H1 (cell line): ENCODE results near the gene HOMER3. TPM values are rescaled to one million over a fixed set of nuclear protein-coding genes. Genes with fewer than 3 reads are reported as not detected.

Source experiments
- CTCF ChIA-PET: fragments of 300-600 bp; sonication (Branson Sonifier 250); formaldehyde crosslinking; loops from one replicate; lab custom pipeline; 2021; ENCODE audit not compliant: partially characterized antibody; lab: Charles Lee
- POLR2A ChIA-PET: fragments of 300-600 bp; sonication (Branson Sonifier 250); formaldehyde crosslinking; loops from one replicate; lab custom pipeline; 2021; ENCODE audit warnings: inconsistent platforms; ENCODE audit not compliant: partially characterized antibody; lab: Charles Lee
- DNase-seq, 2 experiments: peaks; one replicate each; pipeline versions ENCODE4 v3.0.0 to v3.0.0-alpha.2; 2010 to 2022; ENCODE audit warnings: low spot score in 2 of 2, low read depth in 1 of 2, mixed read lengths in 1 of 2
- FAIRE-seq: peaks from 2 replicates; lab custom pipeline; 2011; peaks lifted over from hg19 to GRCh38; lab: Jason Lieb, UNC
- H2AFZ ChIP-seq: 2 replicates; pipeline ENCODE4 v1.8.1; 2012; ENCODE audit warnings: low read length, inconsistent platforms
- H2AK5ac ChIP-seq: 2 replicates; pipeline ENCODE4 v1.6.1; 2013; ENCODE audit warnings: low read depth, low read length
- H2BK120ac ChIP-seq: replicated peaks from 2 replicates; pipeline ENCODE3; 2013; ENCODE audit warnings: low read depth, low read length, inconsistent platforms
- H2BK12ac ChIP-seq: 2 replicates; pipeline ENCODE4 v1.6.1; 2013; ENCODE audit warnings: low read depth, low read length
- H2BK15ac ChIP-seq: 2 replicates; pipeline ENCODE4 v1.6.1; 2013; ENCODE audit warnings: low read length
- H2BK20ac ChIP-seq: 2 replicates; pipeline ENCODE4 v1.6.1; 2013; ENCODE audit warnings: low read length
- H2BK5ac ChIP-seq: 2 replicates; pipeline ENCODE4 v1.6.1; 2013; ENCODE audit warnings: low read depth, low read length
- H3K14ac ChIP-seq: 2 replicates; pipeline ENCODE4 v1.6.1; 2013; ENCODE audit warnings: inconsistent platforms; ENCODE audit not compliant: insufficient read length
- H3K18ac ChIP-seq: 2 replicates; pipeline ENCODE4 v1.6.1; 2013; ENCODE audit warnings: low read length; ENCODE audit errors: extremely low read depth
- H3K23ac ChIP-seq: 2 replicates; pipeline ENCODE4 v1.6.1; 2013; ENCODE audit warnings: inconsistent platforms; ENCODE audit not compliant: insufficient read length
- H3K23me2 ChIP-seq: 2 replicates; pipeline ENCODE4 v1.6.1; 2013; ENCODE audit warnings: low read depth, low read length
- H3K27ac ChIP-seq: 2 replicates; pipeline ENCODE4 v1.6.1; 2011; ENCODE audit warnings: low read depth, low read length, inconsistent platforms
- H3K27me3 ChIP-seq, 4 experiments: replicated peaks in 1 of 4; 1 replicate in 1 of 4; 2 replicates in 3 of 4; pipeline versions ENCODE4 v1.6.1 to v1.8.1; 2011 to 2013; ENCODE audit warnings: low read length in 3 of 4, mild to moderate bottlenecking in 3 of 4, inconsistent platforms in 2 of 4, mixed read lengths in 2 of 4, moderate library complexity in 1 of 4; ENCODE audit not compliant: control insufficient read depth in 3 of 4, insufficient read depth in 3 of 4; ENCODE audit errors: extremely low read depth in 1 of 4
- H3K36me3 ChIP-seq, 4 experiments: 2 replicates each; pipeline versions ENCODE4 v1.6.1 to v1.8.1; 2011 to 2013; ENCODE audit warnings: mild to moderate bottlenecking in 4 of 4, low read length in 3 of 4, moderate library complexity in 2 of 4, control low read depth in 1 of 4, inconsistent platforms in 1 of 4; ENCODE audit not compliant: insufficient read depth in 4 of 4, control insufficient read depth in 2 of 4
- H3K4ac ChIP-seq: replicated peaks from 2 replicates; pipeline ENCODE3; 2013; ENCODE audit warnings: low read length, low read depth, mixed read lengths, inconsistent platforms; ENCODE audit not compliant: insufficient read length
- H3K4me1 ChIP-seq, 4 experiments: replicated peaks in 1 of 4; 1 replicate in 1 of 4; 2 replicates in 3 of 4; pipeline versions ENCODE4 v1.6.1 to v1.8.1; 2011 to 2013; ENCODE audit warnings: low read length in 3 of 4, inconsistent platforms in 2 of 4, mixed read lengths in 1 of 4; ENCODE audit not compliant: insufficient read depth in 4 of 4, control insufficient read depth in 3 of 4
- H3K4me2 ChIP-seq, 2 experiments: 2 replicates each; pipeline versions ENCODE4 v1.6.1 to v1.8.1; 2011 to 2013; ENCODE audit warnings: low read depth in 2 of 2, low read length in 2 of 2, control low read depth in 1 of 2, inconsistent platforms in 1 of 2, mild to moderate bottlenecking in 1 of 2; ENCODE audit not compliant: insufficient read depth in 1 of 2
- H3K4me3 ChIP-seq, 4 experiments: fragments of 200-600, 300-600 bp in 1 of 4; sonication (generic), shearing (Covaris generic), sonication (Bioruptor Twin) in 1 of 4; 2 replicates each; pipeline versions ENCODE4 v1.5.1 to v1.8.1; 2011 to 2016; ENCODE audit warnings: low read length in 4 of 4, low read depth in 3 of 4, control low read depth in 2 of 4, inconsistent platforms in 2 of 4, mild to moderate bottlenecking in 2 of 4, mixed read lengths in 1 of 4, moderate library complexity in 1 of 4; ENCODE audit not compliant: insufficient read depth in 2 of 4; ENCODE audit errors: extremely low read depth in 1 of 4
- H3K56ac ChIP-seq: replicated peaks from 2 replicates; pipeline ENCODE3; 2013; ENCODE audit warnings: low read depth, mild to moderate bottlenecking, mixed read lengths, low read length, inconsistent platforms; ENCODE audit not compliant: insufficient read length
- H3K79me1 ChIP-seq: 2 replicates; pipeline ENCODE4 v1.6.1; 2013; ENCODE audit warnings: low read depth, low read length, control low read depth
- H3K79me2 ChIP-seq, 2 experiments: 2 replicates each; pipeline versions ENCODE4 v1.6.1 to v1.8.1; 2012 to 2013; ENCODE audit warnings: low read length in 2 of 2, mild to moderate bottlenecking in 2 of 2, inconsistent platforms in 1 of 2; ENCODE audit not compliant: insufficient read depth in 2 of 2, control insufficient read depth in 1 of 2
- H3K9ac ChIP-seq, 4 experiments: replicated peaks in 1 of 4; 1 replicate in 1 of 4; 2 replicates in 3 of 4; pipeline versions ENCODE4 v1.6.1 to v1.8.1; 2011 to 2013; ENCODE audit warnings: low read depth in 3 of 4, low read length in 3 of 4, control low read depth in 2 of 4, mild to moderate bottlenecking in 2 of 4, moderate library complexity in 2 of 4, inconsistent platforms in 1 of 4; ENCODE audit errors: extremely low read depth in 1 of 4
- H3K9me3 ChIP-seq, 2 experiments: 2 replicates each; pipeline versions ENCODE4 v1.6.1 to v1.8.1; 2012 to 2013; ENCODE audit warnings: mild to moderate bottlenecking in 2 of 2, moderate library complexity in 2 of 2, control low read depth in 1 of 2, inconsistent platforms in 1 of 2, low read depth in 1 of 2, low read length in 1 of 2, mixed read lengths in 1 of 2; ENCODE audit not compliant: insufficient read depth in 2 of 2
- H4K20me1 ChIP-seq, 2 experiments: replicated peaks in 1 of 2; 2 replicates each; pipeline versions ENCODE3 to v1.8.1; 2011 to 2013; ENCODE audit warnings: inconsistent platforms in 2 of 2, low read length in 2 of 2, mild to moderate bottlenecking in 1 of 2; ENCODE audit not compliant: insufficient read depth in 2 of 2, control insufficient read depth in 1 of 2
- H4K5ac ChIP-seq: 2 replicates; pipeline ENCODE4 v1.6.1; 2013; ENCODE audit warnings: low read length, low read depth, mixed read lengths, inconsistent platforms; ENCODE audit not compliant: insufficient read length
- H4K8ac ChIP-seq: 2 replicates; pipeline ENCODE4 v1.8.0; 2013; ENCODE audit warnings: mild to moderate bottlenecking, moderate library complexity, low read length, inconsistent platforms; ENCODE audit not compliant: insufficient read depth; ENCODE audit errors: extremely low read depth
- H4K91ac ChIP-seq: replicated peaks from 2 replicates; pipeline ENCODE3; 2013; ENCODE audit warnings: low read length, mixed read lengths, inconsistent platforms; ENCODE audit not compliant: insufficient read length
- CBX5 ChIP-seq: fragments of 300-800, 300-1000 bp; sonication (generic); IDR thresholded peaks from 2 replicates; pipeline ENCODE4 v1.7.1; 2016; ENCODE audit warnings: antibody characterized with exemption, low read length, low read depth
- CBX8 ChIP-seq: fragments of 300-800, 300-1000 bp; sonication (generic); IDR thresholded peaks from 2 replicates; pipeline ENCODE4 v1.7.1; 2016; ENCODE audit warnings: low read depth, low read length, borderline replicate concordance
- CHD2 ChIP-seq: IDR thresholded peaks from 2 replicates; pipeline ENCODE4 v1.6.1; 2012; ENCODE audit warnings: low read length, improper control_type of control experiment
- CTBP2 ChIP-seq: IDR thresholded peaks from 2 replicates; pipeline ENCODE4 v1.7.0; 2011; ENCODE audit warnings: borderline replicate concordance, mild to moderate bottlenecking, moderate library complexity, mixed read lengths, low read length; ENCODE audit not compliant: insufficient read depth, insufficient read length
- GABPA ChIP-seq: IDR thresholded peaks from 2 replicates; pipeline ENCODE4 v1.6.1; 2011; ENCODE audit warnings: mild to moderate bottlenecking, low read length, moderate library complexity, borderline replicate concordance; ENCODE audit not compliant: insufficient read depth
- JUN ChIP-seq: IDR thresholded peaks from 2 replicates; pipeline ENCODE4 v1.6.1; 2011; ENCODE audit warnings: low read depth, mild to moderate bottlenecking, improper control_type of control experiment, low read length
- POLR2AphosphoS5 ChIP-seq: IDR thresholded peaks from 2 replicates; pipeline ENCODE4 v1.6.1; 2011; ENCODE audit warnings: low read depth, low read length
- SIN3A ChIP-seq, 2 experiments: IDR thresholded peaks in 1 of 2; conservative IDR thresholded peaks in 1 of 2; 2 replicates each; pipeline ENCODE4 v1.6.1; 2011 to 2012; ENCODE audit warnings: low read length in 2 of 2, improper control_type of control experiment in 1 of 2, low read depth in 1 of 2, mild to moderate bottlenecking in 1 of 2
- TAF1 ChIP-seq: IDR thresholded peaks from 2 replicates; pipeline ENCODE4 v1.6.1; 2011; ENCODE audit warnings: mild to moderate bottlenecking, low read depth, low read length
- WGBS, 2 experiments: shearing (Covaris generic) in 1 of 2; methylation state at CpG; one replicate each; pipeline versions ENCODE4 v1.1.6 to v1.1.7; 2013 to 2015; ENCODE audit warnings: low lambda C conversion rate in 2 of 2, mixed read lengths in 2 of 2, inconsistent platforms in 1 of 2, low coverage in 1 of 2, missing lambda C conversion rate in 1 of 2; ENCODE audit not compliant: insufficient replicate concordance in 2 of 2, insufficient coverage in 1 of 2, insufficient read length in 1 of 2; ENCODE audit errors: extremely low coverage in 1 of 2, missing lambda C conversion rate in 1 of 2; 5-methylcytosine and 5-hydroxymethylcytosine counted together
- polyA plus RNA-seq, 7 experiments: library from polyadenylated mRNA; depleted of rRNA in 3 of 7; stranded (reverse) in 5 of 7; unstranded in 2 of 7; fragments of >200 nt in 5 of 7; fragments of 200-250 nt in 2 of 7; gene quantifications; 1 replicate in 5 of 7; 2 replicates in 1 of 7; 4 replicates in 1 of 7; pipeline versions ENCODE4 v1.2.1 to v1.2.3, GENCODE V29; 2011 to 2013; ENCODE audit warnings: missing spikeins in 2 of 7, mixed read lengths in 2 of 7
- total RNA-seq: library from RNA; stranded (reverse); fragmentation: NEBNext Ultra II Directional; extraction: Animal tissue kit (Norgen Biotek cat#: 25700); gene quantifications from 2 replicates; pipeline ENCODE4 v1.2.1, GENCODE V29; 2021
- TF ChIP-seq, protein P1 (sequence below): IDR thresholded peaks from 2 replicates; pipeline ENCODE4 v1.6.1; 2011; ENCODE audit warnings: low read depth, mild to moderate bottlenecking, low read length; ENCODE audit not compliant: insufficient read depth

The HOMER3 gene
- total and polyA plus RNA-seq, 2 of the 8 experiments (the other 6 are each of a cell fraction or from before 2014, with no cell fraction given), result 28.3 to 41.6 TPM

DNA sequence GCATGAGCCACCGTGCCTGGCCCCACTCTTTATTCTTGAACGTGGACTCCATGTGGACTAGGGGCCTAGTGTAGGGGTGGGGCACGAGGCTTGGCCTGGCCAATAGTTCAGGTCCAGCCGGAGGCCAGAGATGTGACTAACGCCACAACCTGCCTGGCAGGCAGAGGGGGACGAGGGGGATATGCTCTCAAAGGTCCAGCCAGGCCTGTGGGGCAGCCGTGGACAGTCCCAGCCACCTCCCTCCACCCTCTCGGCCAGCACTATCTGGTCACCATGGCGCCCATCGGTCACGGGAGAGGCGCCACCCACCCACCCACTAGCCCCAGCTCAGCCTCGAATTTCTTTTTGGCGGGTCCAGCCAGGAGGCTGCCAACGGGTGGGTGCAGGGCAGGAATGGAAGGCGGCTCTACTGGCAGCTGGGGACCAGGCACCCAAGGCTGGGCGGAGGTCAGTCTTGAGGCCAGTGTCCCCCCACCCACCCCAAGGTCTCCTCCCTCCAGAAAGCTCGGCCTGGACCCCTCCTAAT, 42.9 kb downstream of the HOMER3 start:
- ChIA-PET POLR2A (interaction anchor here (0.6 to 2.3 kb wide), 10 partner anchors 9 to 93 kb away, joined by 3 to 7 read pairs (median 3); partner anchors contain the start of genes COPE and DDX49), CTCF (interaction anchor here (0.9 to 1.8 kb wide), 4 partner anchors 20 to 88 kb away, joined by 3 to 9 read pairs (median 4); no protein-coding TSS in a partner anchor)
- Histone ChIP-seq H3K79me1 (no peaks in the 10 kb centered on the region), H2AFZ (no peak overlapping the region), H3K9me3 (no peaks in the 10 kb centered on the region), H3K56ac (no peak overlapping the region), H3K27me3 (peaks cover 0 to 13% (median 7%) of the 10 kb centered on the region in 4 experiments; a peak in 4 of 7 replicates), H3K36me3 (peaks cover 0 to 7% (median 0%) of the 10 kb centered on the region in 4 experiments; a peak in 1 of 8 replicates), H4K91ac (no peak overlapping the region), H3K14ac (no peak overlapping the region), H3K4me2 (no peak overlapping the region), H2BK120ac (no peak overlapping the region), H3K4me1 (peaks cover 0 to 13% (median 5%) of the 10 kb centered on the region in 4 experiments; a peak in 5 of 7 replicates), H2AK5ac (no peak overlapping the region), H3K4ac (no peak overlapping the region), H3K18ac (no peak overlapping the region), H3K79me2 (no peaks in the 10 kb centered on the region), H3K27ac (no peak overlapping the region), H4K8ac (no peak overlapping the region), H2BK5ac (no peak overlapping the region), H2BK12ac (no peak overlapping the region), H3K23ac (no peak overlapping the region), H4K20me1 (peaks cover 6 to 11% of the 10 kb centered on the region in 2 experiments), H3K9ac (no peak overlapping the region), H2BK20ac (no peak overlapping the region), H3K23me2 (peaks cover 6% of the 10 kb centered on the region; the same call in 1 of the 2 replicates), H2BK15ac (no peak overlapping the region; the same call in 1 of the 2 replicates), H4K5ac (no peak overlapping the region), H3K4me3 (no peak overlapping the region)
- FAIRE-seq, result no peak
- no peak for TF ChIP-seq CBX8
- TF ChIP-seq GABPA, result no peak
- no peak for TF ChIP-seq TAF1
- TF ChIP-seq SIN3A (conservative IDR thresholded peaks at IDR 0.05 in 1 of 2, IDR thresholded peaks at IDR 0.05 in 1 of 2; ENCODE audit: low read depth in 1 of 2, low read length in 2 of 2), result no peak
- no peak for TF ChIP-seq JUN
- no peak for TF ChIP-seq POLR2AphosphoS5
- TF ChIP-seq CBX5, result no peak
- TF ChIP-seq, protein P1, sequence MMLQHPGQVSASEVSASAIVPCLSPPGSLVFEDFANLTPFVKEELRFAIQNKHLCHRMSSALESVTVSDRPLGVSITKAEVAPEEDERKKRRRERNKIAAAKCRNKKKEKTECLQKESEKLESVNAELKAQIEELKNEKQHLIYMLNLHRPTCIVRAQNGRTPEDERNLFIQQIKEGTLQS, result no peak
- TF ChIP-seq CTBP2, result no peak
- TF ChIP-seq CHD2, result no peak
- WGBS, 2 experiments, result 96% methylated on average over 5 of the region's 18 CpGs; no CpG with 5 or more reads in 1 of the 2 experiments
- DNase-seq, result no peak
